Measurements from ENCODE around the gene FAXDC2. TPM values are rescaled to one million over a fixed set of nuclear protein-coding genes. Genes with fewer than 3 reads are reported as not detected.

Gene FAXDC2
- total RNA-seq: 4.2 TPM in 1 of 2 replicates, not detected in the other

GRCh38 chr5:154850255-154851062 lies at the start of gene FAXDC2:
Gene FAXDC2 (minus strand): TSS chr5:154850603. CDS start chr5:154838178, 12,425 bp downstream.
- peak; percentile 69 for DNase-seq (ENCODE audit: low read depth)

- no peak for DNase-seq (ENCODE audit: low read depth)
These were observed 49.7 kb upstream of the FAXDC2 start for GRCh38 chr5:154900066-154900465.

GRCh38 chr5:154899151-154899816 lies 48.9 kb upstream of the FAXDC2 start:
- no peak for DNase-seq (ENCODE audit: low read depth)

GRCh38 chr5:154898210-154898609 lies 47.8 kb upstream of the FAXDC2 start:
- DNase-seq (ENCODE audit: low read depth): no peak

GRCh38 chr5:154896562-154897165 lies 46.3 kb upstream of the FAXDC2 start:
- no peak for DNase-seq (ENCODE audit: low read depth)

- DNase-seq (ENCODE audit: low read depth): no peak
These were observed 45.5 kb upstream of the FAXDC2 start for GRCh38 chr5:154895606-154896561.

GRCh38 chr5:154893381-154893780 lies 43.0 kb upstream of the FAXDC2 start:
- DNase-seq (ENCODE audit: low read depth): no peak

- DNase-seq (ENCODE audit: low read depth): no peak
These were observed 42.0 kb upstream of the FAXDC2 start for GRCh38 chr5:154892369-154892771.

- no peak for DNase-seq (ENCODE audit: low read depth)
These were observed 35.0 kb upstream of the FAXDC2 start for GRCh38 chr5:154885439-154885838.

- DNase-seq (ENCODE audit: low read depth): no peak
These were observed 34.0 kb upstream of the FAXDC2 start for GRCh38 chr5:154884424-154884823.

- no peak for DNase-seq (ENCODE audit: low read depth)
These were observed 31.6 kb upstream of the FAXDC2 start for GRCh38 chr5:154881986-154882385.

- no peak for DNase-seq (ENCODE audit: low read depth)
These were observed 28.4 kb upstream of the FAXDC2 start for GRCh38 chr5:154878642-154879335.

- no peak for DNase-seq (ENCODE audit: low read depth)
These were observed 23.5 kb upstream of the FAXDC2 start for GRCh38 chr5:154873791-154874331.

GRCh38 chr5:154871734-154872133 lies 21.3 kb upstream of the FAXDC2 start:
- DNase-seq (ENCODE audit: low read depth): no peak

- no peak for DNase-seq (ENCODE audit: low read depth)
These were observed 18.3 kb upstream of the FAXDC2 start for GRCh38 chr5:154868702-154869101.

GRCh38 chr5:154866841-154867240 lies 16.4 kb upstream of the FAXDC2 start:
- no peak for DNase-seq (ENCODE audit: low read depth)

GRCh38 chr5:154865466-154866184 lies 15.2 kb upstream of the FAXDC2 start:
- no peak for DNase-seq (ENCODE audit: low read depth)

- DNase-seq (ENCODE audit: low read depth): no peak
These were observed 13.1 kb upstream of the FAXDC2 start for GRCh38 chr5:154863291-154864080.

GRCh38 chr5:154862766-154863165 lies 12.4 kb upstream of the FAXDC2 start:
- DNase-seq (ENCODE audit: low read depth): no peak
